GM18520 (cell line): ENCODE results near the gene HLF.
A peak's percentile ranks its signal among the peaks of the same experiment; 100 is the strongest.

ENCODE experiments used
- ATAC-seq: cut with Tn5 transposase; IDR thresholded peaks from one replicate; pipeline ENCODE4 v1.9.1; 2021; ENCODE audit not compliant: unreplicated experiment

HLF gene

GRCh38 chr17:55307879-55308278 lies 43.1 kb downstream of the HLF start:
- no peak for ATAC-seq

GRCh38 chr17:55308613-55309391 lies 44.0 kb downstream of the HLF start:
- ATAC-seq, result peak; percentile 54

GRCh38 chr17:55311767-55312375 lies 47.1 kb downstream of the HLF start:
- no peak for ATAC-seq

GRCh38 chr17:55312852-55313251 lies 48.1 kb downstream of the HLF start:
- ATAC-seq, result no peak

GRCh38 chr17:55314061-55314783 lies 49.5 kb downstream of the HLF start:
- no peak for ATAC-seq

GRCh38 chr17:55314784-55315491 lies 50.2 kb downstream of the HLF start:
- no peak for ATAC-seq

- ATAC-seq, result no peak
Measured at GRCh38 chr17:55316499-55316898, 51.7 kb downstream of the HLF start.

GRCh38 chr17:55317284-55317683 lies 52.5 kb downstream of the HLF start:
- ATAC-seq, result no peak

- no peak for ATAC-seq
Measured at GRCh38 chr17:55318081-55318480, 53.3 kb downstream of the HLF start.

GRCh38 chr17:55318715-55319487 lies 54.1 kb downstream of the HLF start:
- ATAC-seq, result no peak

GRCh38 chr17:55319933-55320593 lies 55.3 kb downstream of the HLF start:
- no peak for ATAC-seq

GRCh38 chr17:55320594-55321426 lies 56.0 kb downstream of the HLF start:
- ATAC-seq, result no peak

- no peak for ATAC-seq
Measured at GRCh38 chr17:55321427-55322060, 56.8 kb downstream of the HLF start.

- ATAC-seq, result no peak
Measured at GRCh38 chr17:55322453-55322985, 57.8 kb downstream of the HLF start.

- no peak for ATAC-seq
Measured at GRCh38 chr17:55323518-55324295, 58.9 kb downstream of the HLF start.

GRCh38 chr17:55324296-55324978 lies 59.7 kb downstream of the HLF start:
- no peak for ATAC-seq

- ATAC-seq, result no peak
Measured at GRCh38 chr17:55325406-55325805, 60.6 kb downstream of the HLF start.
